M059J (cell line): Measurements from ENCODE around the gene PACS2. TPM values are rescaled to one million over a fixed set of nuclear protein-coding genes. Genes with fewer than 3 reads are reported as not detected.
"Not testable (repeated sequence)": the region's sequence is repeated elsewhere in the genome, so short reads cannot be mapped to it uniquely, and the experiment has no call there.

ENCODE experiments used
- DNase-seq: peaks from one replicate; pipeline ENCODE4 v3.0.0-alpha.2; 2012; ENCODE audit warnings: low read depth
- total RNA-seq: library from RNA; depleted of rRNA; stranded (reverse); fragments of >200 nt; shearing (Covaris generic); gene quantifications from 2 replicates; pipeline ENCODE4 v1.2.3, GENCODE V29; 2014

PACS2 gene
- total RNA-seq, 1 experiment from 2014 or later = 24.7 TPM

- DNase-seq = no peak
Measured at GRCh38 chr14:105348945-105349699, 34.6 kb downstream of the PACS2 start.

DNA sequence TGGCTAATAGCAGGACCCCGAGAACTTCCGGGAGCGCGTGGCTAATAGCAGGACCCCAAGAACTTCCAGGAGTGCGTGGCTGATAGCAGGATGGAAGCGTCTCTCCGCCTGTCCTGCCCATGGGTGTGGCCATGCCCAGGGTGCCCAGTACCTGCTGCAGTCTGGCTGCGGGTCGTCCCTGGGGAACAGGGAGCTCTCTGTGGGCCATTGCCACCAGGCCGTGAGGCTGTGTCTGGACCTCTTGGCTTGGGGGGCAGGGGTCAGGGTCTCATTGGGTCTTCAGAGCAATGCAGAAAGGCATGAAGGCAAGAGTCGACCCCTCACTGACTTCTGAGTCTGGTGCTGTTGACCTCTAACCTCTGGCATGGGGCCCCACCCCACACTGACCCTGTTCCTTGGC lies 35.4 kb downstream of the PACS2 start:
- no peak for DNase-seq

DNA sequence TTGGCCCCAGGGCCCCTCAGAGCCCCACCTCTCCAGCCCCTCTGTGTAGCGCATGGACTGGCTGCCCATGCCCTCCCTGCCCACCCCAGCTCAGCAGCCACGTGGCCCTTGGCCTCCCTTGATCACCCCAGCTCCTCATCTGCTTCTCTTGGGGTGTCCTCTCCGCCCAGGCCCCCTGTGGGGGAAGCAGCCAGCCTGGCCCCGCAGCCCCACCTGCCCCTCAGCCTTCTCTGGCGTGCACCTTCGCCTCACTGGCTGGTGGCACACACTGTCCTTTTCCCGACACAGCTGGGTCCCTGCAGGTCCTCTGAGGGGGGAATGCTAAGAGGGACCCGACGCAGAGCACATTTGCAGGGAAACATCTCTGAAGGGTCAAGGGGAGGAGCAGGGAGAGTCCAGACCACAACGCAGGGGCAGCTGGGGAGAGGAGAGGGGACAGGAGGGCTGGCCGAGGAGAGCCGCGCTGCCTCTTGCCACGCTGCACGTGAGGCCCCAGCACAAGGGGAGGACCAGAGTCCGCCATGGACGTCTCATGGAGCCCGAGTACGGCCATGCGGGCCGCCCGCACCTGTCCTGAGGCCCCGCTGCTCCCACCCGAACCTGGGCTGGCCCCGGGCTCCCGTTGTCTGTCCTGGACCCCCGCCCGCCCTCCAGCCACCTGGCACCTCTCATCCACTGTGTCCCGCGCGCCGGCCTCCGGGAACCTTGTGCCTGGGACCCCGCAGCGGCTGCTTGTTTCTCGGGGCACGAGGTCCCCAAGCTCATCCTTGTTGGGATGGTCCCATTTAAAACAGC lies 36.1 kb downstream of the PACS2 start:
- DNase-seq = no peak

DNA sequence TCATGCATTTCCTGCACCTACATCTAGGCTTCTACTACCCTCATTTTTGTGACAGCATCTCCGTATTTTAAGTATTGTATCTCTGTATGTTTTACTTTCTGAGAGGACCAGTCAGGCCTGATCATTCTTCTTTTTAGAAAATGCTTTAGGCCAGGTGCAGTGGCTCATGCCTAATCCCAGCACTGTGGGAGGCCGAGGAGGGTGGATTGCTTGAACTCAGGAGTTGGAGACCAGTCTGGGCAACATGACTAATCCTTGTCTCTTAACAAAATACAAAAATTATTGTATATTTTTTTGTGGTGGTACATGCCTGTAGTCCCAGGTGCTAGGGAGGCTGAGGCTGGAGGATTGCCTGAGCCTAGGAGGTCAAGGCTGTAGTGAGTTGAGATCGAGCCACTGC lies 36.9 kb downstream of the PACS2 start:
- no peak for DNase-seq

GRCh38 chr14:105351920-105352851 lies 37.6 kb downstream of the PACS2 start:
- DNase-seq = peak; percentile 77

DNA sequence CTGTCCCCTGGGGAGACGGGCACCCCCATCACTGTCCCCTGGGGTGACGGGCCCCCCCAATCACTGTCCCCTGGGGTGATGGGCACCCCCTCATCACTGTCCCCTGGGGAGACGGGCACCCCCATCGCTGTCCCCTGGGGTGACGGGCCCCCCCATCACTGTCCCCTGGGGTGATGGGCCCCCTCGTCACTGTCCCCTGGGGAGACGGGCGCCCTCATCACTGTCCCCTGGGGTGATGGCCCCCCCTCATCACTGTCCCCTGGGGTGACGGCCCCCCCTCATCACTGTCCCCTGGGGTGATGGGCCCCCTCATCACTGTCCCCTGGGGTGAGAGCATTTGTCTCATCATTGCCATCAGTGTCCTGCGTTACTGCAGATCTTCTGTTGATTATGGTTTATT lies 38.6 kb downstream of the PACS2 start:
- DNase-seq = no peak

DNA sequence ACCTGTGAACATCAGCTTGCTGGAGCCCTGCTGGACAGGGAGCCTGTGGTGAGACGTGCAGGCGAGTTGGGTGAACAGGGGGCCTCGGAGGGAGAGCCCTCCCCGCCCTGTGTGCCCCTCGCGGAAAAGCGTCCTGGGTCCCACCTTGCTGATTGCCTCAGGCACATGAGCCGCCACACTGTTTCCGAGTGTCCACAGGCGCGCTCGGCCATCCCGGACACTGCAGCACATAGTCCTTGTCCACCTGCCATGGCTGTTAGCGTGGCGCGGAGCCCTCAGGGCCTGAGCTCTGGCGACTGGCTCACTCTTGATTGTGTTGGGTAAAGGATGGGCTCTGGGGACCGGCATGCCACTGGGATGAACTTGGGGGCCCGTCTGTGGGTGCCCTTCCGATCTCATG lies 40.0 kb downstream of the PACS2 start:
- no peak for DNase-seq

GRCh38 chr14:105355049-105355575 lies 40.6 kb downstream of the PACS2 start:
- no peak for DNase-seq

- DNase-seq = no peak
Measured at GRCh38 chr14:105355850-105356604, 41.5 kb downstream of the PACS2 start.

- no peak for DNase-seq
Measured at GRCh38 chr14:105356927-105357326, 42.4 kb downstream of the PACS2 start.

GRCh38 chr14:105357626-105358025 lies 43.1 kb downstream of the PACS2 start:
- no peak for DNase-seq

DNA sequence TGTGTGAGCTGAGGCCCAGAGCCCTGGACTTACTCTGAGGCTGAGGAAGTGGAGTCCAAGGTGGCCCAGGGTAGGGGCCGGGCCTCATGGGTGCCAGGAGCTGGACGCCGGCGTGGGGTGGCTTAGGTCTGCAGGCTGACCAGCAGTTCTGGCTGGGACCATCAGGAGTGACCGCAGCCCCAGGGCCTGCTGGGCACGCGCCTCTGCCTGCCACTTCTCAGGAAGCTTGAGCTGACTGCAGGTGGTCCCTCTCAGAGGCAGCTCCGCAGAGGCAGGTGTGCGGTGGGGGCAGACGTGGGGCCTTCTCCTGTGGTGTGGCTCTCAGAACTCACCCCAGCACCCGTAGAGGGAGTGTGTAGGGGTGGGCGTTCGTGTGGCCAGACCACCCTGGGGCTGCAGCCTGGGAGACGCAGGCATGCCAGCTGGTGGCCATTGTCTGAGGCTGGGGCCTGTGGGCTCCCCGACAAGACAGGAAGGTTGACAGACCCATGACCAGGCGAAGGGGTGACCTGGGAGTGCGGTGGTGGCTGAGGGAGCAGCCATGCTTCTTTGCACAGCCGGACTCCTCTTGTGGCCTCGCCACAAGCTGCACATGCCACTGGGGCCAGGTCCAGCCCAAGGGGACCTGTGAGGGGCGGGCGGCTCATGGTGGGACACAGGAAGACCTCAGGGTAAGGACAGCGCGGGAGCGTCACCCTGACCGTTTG lies 43.7 kb downstream of the PACS2 start:
- no peak for DNase-seq

GRCh38 chr14:105358943-105359342 lies 44.4 kb downstream of the PACS2 start:
- no peak for DNase-seq

- DNase-seq = not testable (repeated sequence)
Measured at GRCh38 chr14:105361412-105361811, 46.9 kb downstream of the PACS2 start.

DNA sequence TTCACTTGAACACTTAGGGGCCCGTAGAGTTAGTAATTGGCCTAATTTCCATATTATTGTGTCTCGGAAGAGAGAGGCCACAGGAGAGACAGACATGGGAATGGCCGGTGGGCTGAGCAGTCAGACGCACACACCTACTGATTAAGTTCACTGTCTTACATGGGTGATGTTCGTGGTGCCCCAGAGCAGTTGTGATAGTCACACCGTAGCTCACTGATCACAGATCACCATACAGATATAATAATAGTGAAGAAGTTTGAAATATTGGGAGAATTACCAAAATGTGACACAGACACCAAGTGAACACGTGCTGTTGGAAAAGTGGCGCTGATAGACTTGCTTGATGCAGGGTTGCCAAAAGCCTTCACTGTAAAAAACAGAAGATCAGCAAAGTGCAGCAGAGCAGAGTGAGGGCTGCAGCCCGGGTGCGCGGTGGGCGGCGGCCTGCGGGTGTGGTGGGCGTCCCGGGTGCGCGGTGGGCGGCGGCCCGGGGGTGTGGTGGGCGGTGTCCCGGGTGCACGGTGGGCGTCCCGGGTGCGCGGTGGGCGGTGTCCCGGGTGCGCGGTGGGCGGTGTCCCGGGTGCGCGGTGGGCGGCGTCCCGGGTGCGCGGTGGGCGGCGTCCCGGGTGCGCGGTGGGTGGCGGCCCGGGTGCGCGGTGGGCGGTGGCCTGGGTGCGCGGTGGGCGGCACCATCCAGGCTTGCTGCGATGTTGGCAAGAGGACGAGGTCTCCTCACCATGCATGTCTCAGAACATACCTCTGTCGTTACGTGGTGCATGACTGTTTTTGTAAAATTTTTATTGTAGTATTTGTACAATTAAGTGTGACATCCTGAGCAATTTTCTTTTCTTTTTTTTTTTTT lies 49.5 kb downstream of the PACS2 start:
- DNase-seq = no peak

GRCh38 chr14:105365101-105365500 lies 50.6 kb downstream of the PACS2 start:
- DNase-seq = no peak

DNA sequence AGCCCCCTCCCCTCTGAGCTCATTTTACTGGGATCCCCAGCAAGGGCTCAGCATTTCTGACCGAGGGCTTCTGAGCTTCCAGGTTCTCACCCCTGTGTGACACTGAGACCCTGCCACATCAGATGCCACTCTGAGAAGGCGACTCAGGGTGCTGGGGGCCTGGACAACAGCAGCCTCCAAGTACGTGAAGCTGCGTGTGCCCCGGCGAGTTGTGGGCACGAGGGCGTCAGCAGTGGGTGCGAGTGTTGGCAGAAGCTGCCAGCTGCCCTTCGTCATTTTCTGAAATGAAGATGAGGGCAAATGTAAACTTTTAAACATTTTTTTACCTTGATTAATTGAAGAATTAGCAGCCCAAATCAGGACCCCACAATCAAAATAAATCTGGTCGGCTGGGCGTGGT lies 51.1 kb downstream of the PACS2 start:
- no peak for DNase-seq

DNA sequence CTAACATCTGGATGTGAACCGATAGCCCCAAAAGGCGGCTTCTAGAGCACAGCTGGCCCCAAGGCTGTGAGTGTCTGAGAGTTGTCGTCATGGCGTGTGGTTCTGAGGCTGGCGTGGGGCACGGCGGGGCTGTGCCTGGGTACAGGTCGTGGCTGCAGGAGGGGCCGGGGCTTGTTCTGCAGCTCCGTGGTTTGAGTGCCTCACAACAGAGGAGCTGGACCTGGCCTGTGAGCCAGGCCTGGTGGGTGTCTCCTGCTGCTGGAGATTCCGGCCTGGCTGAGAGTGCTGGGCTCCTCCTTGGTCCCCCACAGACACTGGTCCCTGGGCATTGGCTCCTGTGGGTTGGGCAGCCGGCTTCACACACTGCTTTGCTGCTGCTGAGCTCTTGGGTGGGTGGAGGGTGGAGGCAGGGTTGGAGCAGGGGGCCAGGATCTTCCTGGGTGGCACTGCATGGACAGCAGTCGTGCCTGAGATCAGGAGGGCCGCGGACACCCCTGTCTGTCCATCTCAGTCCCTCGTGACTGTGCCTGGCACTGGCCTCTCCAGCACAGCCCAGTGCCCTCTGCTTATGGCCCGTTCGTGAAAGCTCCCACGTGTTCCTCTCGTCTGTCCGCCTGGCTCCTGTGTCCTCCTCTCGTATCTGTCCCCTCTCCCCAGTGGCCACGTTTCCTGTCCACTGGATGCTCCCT lies 52.0 kb downstream of the PACS2 start:
- DNase-seq = no peak
